ENCODE results near the gene OTUB2. TPM values are rescaled to one million over a fixed set of nuclear protein-coding genes. Genes with fewer than 3 reads are reported as not detected.

Gene OTUB2
- total and polyA plus RNA-seq, 2 of the 8 experiments (the other 6 are each of a cell fraction or from before 2014, with no cell fraction given), result 2.2 to 4.2 TPM

DNA sequence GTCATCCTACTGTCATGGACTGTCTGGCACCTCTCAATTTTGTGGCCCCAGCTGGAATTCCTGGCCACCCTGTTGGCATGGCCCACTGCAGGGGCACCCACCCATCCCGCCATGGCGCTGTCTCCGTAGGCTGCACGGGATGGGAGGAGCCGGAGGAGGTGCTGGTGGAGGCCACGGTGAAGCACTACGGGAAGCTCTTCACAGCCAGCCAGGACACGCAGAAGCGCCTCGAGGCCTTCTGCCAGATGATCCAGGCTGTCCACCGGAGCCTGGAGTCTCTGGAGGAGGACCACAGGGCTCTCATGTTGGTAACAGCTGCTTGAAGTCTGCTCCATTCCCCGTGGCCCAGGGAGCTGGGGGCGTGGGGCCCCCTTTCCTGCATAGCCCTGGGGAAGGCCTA is 25.1 kb upstream of the OTUB2 start:
- Histone ChIP-seq H4K91ac (replicated peaks; ENCODE audit: insufficient read length, low read length) (no peak overlapping the region), H3K14ac (ENCODE audit: insufficient read length) (no peak overlapping the region), H3K36me3 (ENCODE audit: control insufficient read depth in 2 of 4, insufficient read depth in 4 of 4, low read length in 3 of 4) (no peaks in the 10 kb centered on the region), H3K56ac (replicated peaks; ENCODE audit: insufficient read length, low read depth, low read length) (no peak overlapping the region), H2BK12ac (ENCODE audit: low read depth, low read length) (no peak overlapping the region), H3K9ac (replicated peaks in 1 of 4; ENCODE audit: extremely low read depth in 1 of 4, low read depth in 3 of 4, low read length in 3 of 4) (no peak overlapping the region), H3K27me3 (replicated peaks in 1 of 4; ENCODE audit: control insufficient read depth in 3 of 4, extremely low read depth in 1 of 4, insufficient read depth in 3 of 4, low read length in 3 of 4) (0 out of 7 replicates have a peak, but pooled peaks cover 0 to 2% (median 0%) of the 10 kb centered on the region in 4 experiments), H4K8ac (ENCODE audit: extremely low read depth, insufficient read depth, low read length) (no peak overlapping the region), H3K79me2 (ENCODE audit: control insufficient read depth in 1 of 2, insufficient read depth in 2 of 2, low read length in 2 of 2) (no peaks in the 10 kb centered on the region), H3K79me1 (ENCODE audit: low read depth, low read length) (no peaks in the 10 kb centered on the region; the same call in 1 of the 2 replicates), H3K23ac (ENCODE audit: insufficient read length) (no peak overlapping the region), H2BK120ac (replicated peaks; ENCODE audit: low read depth, low read length) (no peak overlapping the region), H2AFZ (ENCODE audit: low read length) (no peak overlapping the region), H2BK20ac (ENCODE audit: low read length) (no peak overlapping the region), H3K4ac (replicated peaks; ENCODE audit: insufficient read length, low read depth, low read length) (no peak overlapping the region), H2BK5ac (ENCODE audit: low read depth, low read length) (no peak overlapping the region), H2BK15ac (ENCODE audit: low read length) (no peak overlapping the region), H3K9me3 (ENCODE audit: insufficient read depth in 2 of 2, low read depth in 1 of 2, low read length in 1 of 2) (no peaks in the 10 kb centered on the region), H4K20me1 (replicated peaks in 1 of 2; ENCODE audit: control insufficient read depth in 1 of 2, insufficient read depth in 2 of 2, low read length in 2 of 2) (peaks cover 0 to 2% of the 10 kb centered on the region in 2 experiments), H3K4me1 (replicated peaks in 1 of 4; ENCODE audit: control insufficient read depth in 3 of 4, insufficient read depth in 4 of 4, low read length in 3 of 4) (peaks cover 0 to 3% (median under 1%) of the 10 kb centered on the region in 4 experiments; a peak in 2 of 7 replicates), H3K4me3 (ENCODE audit: extremely low read depth in 1 of 4, insufficient read depth in 2 of 4, low read depth in 3 of 4, low read length in 4 of 4) (no peak overlapping the region), H3K27ac (ENCODE audit: low read depth, low read length) (no peak overlapping the region), H3K23me2 (ENCODE audit: low read depth, low read length) (peaks cover 3% of the 10 kb centered on the region; the same call in 1 of the 2 replicates), H4K5ac (ENCODE audit: insufficient read length, low read depth, low read length) (no peak overlapping the region), H3K4me2 (ENCODE audit: insufficient read depth in 1 of 2, low read depth in 2 of 2, low read length in 2 of 2) (no peak overlapping the region), H3K18ac (ENCODE audit: extremely low read depth, low read length) (no peak overlapping the region), H2AK5ac (ENCODE audit: low read depth, low read length) (no peak overlapping the region)
- ChIA-PET POLR2A (ENCODE audit: partially characterized antibody) (no interaction called here), CTCF (ENCODE audit: partially characterized antibody) (interaction anchor here (0.6 to 20.5 kb wide), 24 partner anchors 8 to 346 kb away, joined by 3 to 484 read pairs (median 4); partner anchors contain the start of genes DDX24, IFI27 and IFI27L1)
- WGBS, 2 experiments (ENCODE audit: extremely low coverage in 1 of 2, insufficient coverage in 1 of 2, insufficient read length in 1 of 2, insufficient replicate concordance in 2 of 2, low coverage in 1 of 2, low lambda C conversion rate in 2 of 2, missing lambda C conversion rate in 1 of 2), result 91% methylated on average over 13 of the region's 13 CpGs; no CpG with 5 or more reads in 1 of the 2 experiments
- no peak for FAIRE-seq
- no peak for DNase-seq (ENCODE audit: low read depth in 1 of 2, low spot score in 2 of 2)
- TF ChIP-seq POLR2AphosphoS5 (IDR thresholded peaks at IDR 0.05; ENCODE audit: low read depth, low read length), result no peak
- TF ChIP-seq SP4 (IDR thresholded peaks at IDR 0.05; ENCODE audit: low read length), result no peak
- no peak for TF ChIP-seq MAFK (IDR thresholded peaks at IDR 0.05; ENCODE audit: low read depth, low read length)
- TF ChIP-seq RFX5 (IDR thresholded peaks at IDR 0.05; ENCODE audit: borderline replicate concordance, low read depth, low read length), result no peak

Measured in H1 (cell line).